Astrocyte (in vitro differentiated cells and primary cell): ENCODE measurements around the gene MKI67.

Experiments used
- CTCF ChIP-seq: IDR thresholded peaks from 2 replicates; pipeline ENCODE4 v1.5.1; 2011; ENCODE audit warnings: low read depth, mild to moderate bottlenecking, inconsistent platforms, low read length, moderate library complexity; ENCODE audit not compliant: insufficient read depth
- EZH2 ChIP-seq: IDR thresholded peaks from 2 replicates; pipeline ENCODE4 v1.6.1; 2012; ENCODE audit warnings: mild to moderate bottlenecking, low read length, inconsistent platforms; ENCODE audit not compliant: insufficient read depth

GRCh38 chr10:128169811-128170379, 43.7 kb upstream of the MKI67 start:
- TF ChIP-seq CTCF (no peak), EZH2 (no peak)
